ENCODE measurements around the gene SLFN12L. TPM values are rescaled to one million over a fixed set of nuclear protein-coding genes. Genes with fewer than 3 reads are reported as not detected.

The SLFN12L gene
- total RNA-seq, 1 experiment from 2014 or later: not detected

DNA sequence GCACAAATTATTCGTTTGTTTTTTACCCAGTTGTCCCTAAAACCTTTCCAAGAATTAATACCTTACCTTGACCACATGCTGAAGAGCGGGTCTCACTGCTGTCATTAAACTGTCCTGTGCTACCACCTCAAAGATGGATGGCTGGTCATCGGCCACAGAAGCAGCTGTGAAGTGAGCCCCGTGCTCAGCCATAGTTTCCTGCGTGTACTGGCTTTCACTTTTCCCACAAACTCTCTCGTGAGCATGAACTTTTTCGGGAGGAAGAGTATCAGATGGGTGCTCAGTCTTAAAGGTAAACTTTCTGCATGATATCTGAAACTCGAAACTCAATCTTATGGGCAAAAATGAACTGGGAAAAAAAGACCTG is 40.3 kb upstream of the SLFN12L start:
- no peak overlapping the region for H4K91ac ChIP-seq (ENCODE audit: insufficient read length, low read depth, low read length)
- peaks cover 0 to 20% (median 4%) of the 10 kb centered on the region in 3 experiments; a peak in 3 of 7 replicates for H3K36me3 Mint-ChIP-seq (ENCODE audit: insufficient read depth in 1 of 3, low read depth in 3 of 3)
- no CpG with 5 or more reads among the region's 8 CpGs for WGBS (ENCODE audit: extremely low coverage, insufficient read length, low lambda C conversion rate)
- H3K79me1 ChIP-seq (ENCODE audit: insufficient read depth, low read depth, low read length, poor library complexity, severe bottlenecking): no peaks in the 10 kb centered on the region
- no peak overlapping the region for H2BK20ac ChIP-seq (ENCODE audit: low read depth, low read length, poor library complexity, severe bottlenecking)
- no peak overlapping the region for H3K23ac ChIP-seq (ENCODE audit: insufficient read length, low read depth, low read length)
- H3K9me3 Mint-ChIP-seq: no peaks in the 10 kb centered on the region
- peak overlapping the region; percentile 36 for H3K9ac ChIP-seq (ENCODE audit: extremely low read depth, insufficient read length, low read length)
- peak overlapping the region; percentile 87 for H3K4me2 ChIP-seq (ENCODE audit: insufficient read depth, insufficient read length, low read length)
- peaks cover 1% of the 10 kb centered on the region; the same call in 1 of the 2 replicates for H3K27me3 Mint-ChIP-seq (ENCODE audit: low read depth)
- H2BK15ac ChIP-seq (ENCODE audit: low read depth, low read length): no peak overlapping the region
- TF ChIP-seq, protein P1, sequence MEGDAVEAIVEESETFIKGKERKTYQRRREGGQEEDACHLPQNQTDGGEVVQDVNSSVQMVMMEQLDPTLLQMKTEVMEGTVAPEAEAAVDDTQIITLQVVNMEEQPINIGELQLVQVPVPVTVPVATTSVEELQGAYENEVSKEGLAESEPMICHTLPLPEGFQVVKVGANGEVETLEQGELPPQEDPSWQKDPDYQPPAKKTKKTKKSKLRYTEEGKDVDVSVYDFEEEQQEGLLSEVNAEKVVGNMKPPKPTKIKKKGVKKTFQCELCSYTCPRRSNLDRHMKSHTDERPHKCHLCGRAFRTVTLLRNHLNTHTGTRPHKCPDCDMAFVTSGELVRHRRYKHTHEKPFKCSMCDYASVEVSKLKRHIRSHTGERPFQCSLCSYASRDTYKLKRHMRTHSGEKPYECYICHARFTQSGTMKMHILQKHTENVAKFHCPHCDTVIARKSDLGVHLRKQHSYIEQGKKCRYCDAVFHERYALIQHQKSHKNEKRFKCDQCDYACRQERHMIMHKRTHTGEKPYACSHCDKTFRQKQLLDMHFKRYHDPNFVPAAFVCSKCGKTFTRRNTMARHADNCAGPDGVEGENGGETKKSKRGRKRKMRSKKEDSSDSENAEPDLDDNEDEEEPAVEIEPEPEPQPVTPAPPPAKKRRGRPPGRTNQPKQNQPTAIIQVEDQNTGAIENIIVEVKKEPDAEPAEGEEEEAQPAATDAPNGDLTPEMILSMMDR (conservative IDR thresholded peaks at IDR 0.05): no peak
- no peak overlapping the region for H2BK12ac ChIP-seq (ENCODE audit: insufficient read length, low read depth, low read length)
- H3K4ac ChIP-seq (ENCODE audit: low read depth, low read length): no peak overlapping the region
- H3K18ac ChIP-seq (ENCODE audit: insufficient read length, low read depth, low read length): no peak overlapping the region
- H2AK5ac ChIP-seq (ENCODE audit: insufficient read length, low read length): no peak overlapping the region
- H3K56ac ChIP-seq (ENCODE audit: insufficient read length, low read depth, low read length): no peak overlapping the region
- no peak for DNase-seq
- peak overlapping the region; percentile 94 for H3K4me3 Mint-ChIP-seq
- no peaks in the 10 kb centered on the region for H3K27me3 ChIP-seq (ENCODE audit: insufficient read depth, low read length)
- H3K9me3 ChIP-seq (ENCODE audit: control insufficient read depth, low read depth, low read length): no peaks in the 10 kb centered on the region
- H3T11ph ChIP-seq (ENCODE audit: low read length): no peak overlapping the region
- no peak overlapping the region for H2AFZ ChIP-seq (ENCODE audit: low read length)
- H3K14ac ChIP-seq (ENCODE audit: insufficient read depth, low read length): no peak overlapping the region
- H3K79me2 ChIP-seq (ENCODE audit: insufficient read depth, low read length): no peaks in the 10 kb centered on the region
- no peak overlapping the region for H4K5ac ChIP-seq (ENCODE audit: insufficient read length, low read depth, low read length)
- no peak overlapping the region for H2BK120ac ChIP-seq (ENCODE audit: low read depth, low read length, poor library complexity, severe bottlenecking)
- H3K23me2 ChIP-seq (ENCODE audit: insufficient read length, low read depth, low read length, poor library complexity, severe bottlenecking): peaks cover 8% of the 10 kb centered on the region
- H3K4me1 Mint-ChIP-seq: peaks cover 9 to 10% of the 10 kb centered on the region in 2 experiments
- no peak overlapping the region for H4K8ac ChIP-seq (replicated peaks; ENCODE audit: insufficient read length, low read depth, low read length)
- H3K27ac Mint-ChIP-seq: peak overlapping the region in 2 of 3 experiments; percentile 17 to 96; a peak in 3 of 7 replicates
- no peak overlapping the region for H2BK5ac ChIP-seq (ENCODE audit: insufficient read length, low read length)
- no peak overlapping the region for H3K27ac ChIP-seq (ENCODE audit: insufficient read length, low read depth, low read length)
- no peaks in the 10 kb centered on the region for H4K20me1 ChIP-seq (ENCODE audit: control insufficient read depth, insufficient read depth, insufficient read length)
- no peaks in the 10 kb centered on the region for H3K4me1 ChIP-seq (ENCODE audit: insufficient read depth, low read length)
